Sigmoid colon (tissue), 4 donors: ENCODE results near the gene SLC9A3.

Source experiments
- EP300 ChIP-seq, 4 donors: sonication (generic); formaldehyde crosslinking; IDR thresholded peaks; one replicate each; pipeline ENCODE4 v1.6.1; 2017; ENCODE audit warnings: antibody characterized with exemption in 4 of 4
- POLR2A ChIP-seq, 2 donors: fragments of 450-650 bp; IDR thresholded peaks; one replicate each; pipeline ENCODE4 v1.6.1; 2016; ENCODE audit warnings: antibody characterized with exemption in 2 of 2, mild to moderate bottlenecking in 2 of 2, moderate library complexity in 2 of 2
- POLR2AphosphoS5 ChIP-seq, 4 donors: sonication (generic); formaldehyde crosslinking; IDR thresholded peaks; one replicate each; pipeline ENCODE4 v1.6.1; 2017; ENCODE audit warnings: antibody characterized with exemption in 4 of 4
- TF ChIP-seq, protein P1 (sequence below), 4 experiments: fragments of 450-650 bp in 3 of 4; fragments of 200-600 bp in 1 of 4; IDR thresholded peaks; one replicate each; pipeline ENCODE4 v1.5.1; 2016 to 2019; ENCODE audit warnings: antibody characterized with exemption in 4 of 4, mild to moderate bottlenecking in 3 of 4, moderate library complexity in 2 of 4

DNA sequence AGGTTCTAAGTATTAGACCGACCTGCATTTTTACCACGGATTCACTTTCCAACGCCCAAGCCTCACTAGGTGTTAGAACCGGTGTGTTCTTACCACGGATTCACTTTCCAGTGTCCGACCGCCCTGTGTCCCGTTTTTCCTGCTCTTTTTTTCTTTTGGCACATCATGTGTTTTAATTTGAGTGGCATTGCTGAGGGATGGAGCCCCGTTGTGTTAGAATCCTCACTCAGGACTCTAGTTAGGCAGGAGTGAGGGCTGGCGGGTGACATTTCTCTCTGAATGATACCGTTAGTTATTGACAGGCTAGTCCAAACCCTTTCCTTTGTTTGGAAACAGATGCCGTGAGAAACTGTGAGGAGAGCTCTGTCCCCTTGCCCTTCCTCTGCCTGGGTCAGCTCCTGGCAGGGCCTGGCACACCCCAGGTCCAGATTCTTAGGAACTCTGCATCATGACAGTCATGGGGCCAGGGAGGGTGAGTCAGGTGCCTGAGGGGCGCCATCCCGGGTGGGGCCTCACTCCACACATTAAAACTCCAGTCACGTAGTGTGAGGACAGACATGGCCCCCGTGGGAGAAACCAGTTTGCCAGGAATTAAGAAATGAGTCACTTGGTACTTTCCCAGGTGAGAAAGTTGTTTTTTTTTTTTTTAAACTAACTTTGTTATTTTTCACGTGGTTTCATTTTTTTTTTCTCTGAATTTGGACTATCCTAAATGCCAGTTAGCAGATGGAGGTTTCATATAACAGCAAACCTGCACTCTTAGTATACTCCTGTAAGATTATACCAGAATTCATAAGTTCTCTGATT, 65.5 kb downstream of the SLC9A3 start:
- TF ChIP-seq EP300 (IDR thresholded peaks at IDR 0.05) (no peak), POLR2AphosphoS5 (IDR thresholded peaks at IDR 0.05) (peak in 1 of 4 donors; percentile 10), POLR2A (IDR thresholded peaks at IDR 0.05) (no peak)
- TF ChIP-seq, protein P1, sequence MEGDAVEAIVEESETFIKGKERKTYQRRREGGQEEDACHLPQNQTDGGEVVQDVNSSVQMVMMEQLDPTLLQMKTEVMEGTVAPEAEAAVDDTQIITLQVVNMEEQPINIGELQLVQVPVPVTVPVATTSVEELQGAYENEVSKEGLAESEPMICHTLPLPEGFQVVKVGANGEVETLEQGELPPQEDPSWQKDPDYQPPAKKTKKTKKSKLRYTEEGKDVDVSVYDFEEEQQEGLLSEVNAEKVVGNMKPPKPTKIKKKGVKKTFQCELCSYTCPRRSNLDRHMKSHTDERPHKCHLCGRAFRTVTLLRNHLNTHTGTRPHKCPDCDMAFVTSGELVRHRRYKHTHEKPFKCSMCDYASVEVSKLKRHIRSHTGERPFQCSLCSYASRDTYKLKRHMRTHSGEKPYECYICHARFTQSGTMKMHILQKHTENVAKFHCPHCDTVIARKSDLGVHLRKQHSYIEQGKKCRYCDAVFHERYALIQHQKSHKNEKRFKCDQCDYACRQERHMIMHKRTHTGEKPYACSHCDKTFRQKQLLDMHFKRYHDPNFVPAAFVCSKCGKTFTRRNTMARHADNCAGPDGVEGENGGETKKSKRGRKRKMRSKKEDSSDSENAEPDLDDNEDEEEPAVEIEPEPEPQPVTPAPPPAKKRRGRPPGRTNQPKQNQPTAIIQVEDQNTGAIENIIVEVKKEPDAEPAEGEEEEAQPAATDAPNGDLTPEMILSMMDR (IDR thresholded peaks at IDR 0.05), result no peak
